OCI-LY7 (cell line): ENCODE results near the gene STK31.

ENCODE experiments used
- EZH2phosphoT487 ChIP-seq: fragments of 200-600 bp; sonication (generic); IDR thresholded peaks from 2 replicates; pipeline ENCODE4 v1.6.1; 2018; ENCODE audit warnings: low read depth, borderline replicate concordance, mild to moderate bottlenecking, mixed run types, antibody characterized with exemption, low read length, moderate library complexity, mixed read lengths
- TF ChIP-seq, protein P1 (sequence below): fragments of 200-600 bp; sonication (generic); conservative IDR thresholded peaks from 2 replicates; pipeline ENCODE4 v1.5.1; 2014; ENCODE audit warnings: mild to moderate bottlenecking, antibody characterized with exemption, low read length, moderate library complexity, mixed read lengths

GRCh38 chr7:23714150-23714464, 4.1 kb downstream of the STK31 start:
- TF ChIP-seq, protein P1, sequence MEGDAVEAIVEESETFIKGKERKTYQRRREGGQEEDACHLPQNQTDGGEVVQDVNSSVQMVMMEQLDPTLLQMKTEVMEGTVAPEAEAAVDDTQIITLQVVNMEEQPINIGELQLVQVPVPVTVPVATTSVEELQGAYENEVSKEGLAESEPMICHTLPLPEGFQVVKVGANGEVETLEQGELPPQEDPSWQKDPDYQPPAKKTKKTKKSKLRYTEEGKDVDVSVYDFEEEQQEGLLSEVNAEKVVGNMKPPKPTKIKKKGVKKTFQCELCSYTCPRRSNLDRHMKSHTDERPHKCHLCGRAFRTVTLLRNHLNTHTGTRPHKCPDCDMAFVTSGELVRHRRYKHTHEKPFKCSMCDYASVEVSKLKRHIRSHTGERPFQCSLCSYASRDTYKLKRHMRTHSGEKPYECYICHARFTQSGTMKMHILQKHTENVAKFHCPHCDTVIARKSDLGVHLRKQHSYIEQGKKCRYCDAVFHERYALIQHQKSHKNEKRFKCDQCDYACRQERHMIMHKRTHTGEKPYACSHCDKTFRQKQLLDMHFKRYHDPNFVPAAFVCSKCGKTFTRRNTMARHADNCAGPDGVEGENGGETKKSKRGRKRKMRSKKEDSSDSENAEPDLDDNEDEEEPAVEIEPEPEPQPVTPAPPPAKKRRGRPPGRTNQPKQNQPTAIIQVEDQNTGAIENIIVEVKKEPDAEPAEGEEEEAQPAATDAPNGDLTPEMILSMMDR: no peak
- TF ChIP-seq EZH2phosphoT487: no peak
